Suprapubic skin (tissue), 4 donors: ENCODE measurements around the gene DAB2IP. TPM values are rescaled to one million over a fixed set of nuclear protein-coding genes. Genes with fewer than 3 reads are reported as not detected.
"Not testable (repeated sequence)": the region's sequence is repeated elsewhere in the genome, so short reads cannot be mapped to it uniquely, and the experiment has no call there.

ENCODE experiments used
- DNase-seq, 2 donors: peaks; one replicate each; pipeline ENCODE4 v3.0.0-alpha.2; 2019; ENCODE audit warnings: low spot score in 2 of 2
- H3K27ac ChIP-seq: fragments of 200-600 bp; sonication (generic); one replicate; pipeline ENCODE4 v1.5.1; 2019
- H3K27me3 ChIP-seq: fragments of 200-600 bp; sonication (generic); one replicate; pipeline ENCODE4 v1.5.1; 2019
- H3K36me3 ChIP-seq: fragments of 200-600 bp; sonication (generic); one replicate; pipeline ENCODE4 v1.5.1; 2019
- H3K4me1 ChIP-seq: fragments of 200-600 bp; sonication (generic); one replicate; pipeline ENCODE4 v1.5.1; 2019
- H3K4me3 ChIP-seq: fragments of 200-600 bp; sonication (generic); one replicate; pipeline ENCODE4 v1.5.1; 2019; ENCODE audit warnings: mild to moderate bottlenecking
- H3K9me3 ChIP-seq: fragments of 200-600 bp; sonication (generic); one replicate; pipeline ENCODE4 v1.5.1; 2019
- EP300 ChIP-seq: sonication (generic); formaldehyde crosslinking; IDR thresholded peaks from one replicate; pipeline ENCODE4 v1.6.1; 2017; ENCODE audit warnings: antibody characterized with exemption
- POLR2A ChIP-seq, 2 donors: fragments of 450-650 bp; IDR thresholded peaks; one replicate each; pipeline ENCODE4 v1.6.1; 2017; ENCODE audit warnings: antibody characterized with exemption in 2 of 2, mild to moderate bottlenecking in 2 of 2, moderate library complexity in 2 of 2
- POLR2AphosphoS5 ChIP-seq, 3 donors: sonication (generic); formaldehyde crosslinking; IDR thresholded peaks; one replicate each; pipeline ENCODE4 v1.6.1; 2017; ENCODE audit warnings: antibody characterized with exemption in 3 of 3
- WGBS: methylation state at CpG from one replicate; pipeline ENCODE4 v1.1.5; 2018; 5-methylcytosine and 5-hydroxymethylcytosine counted together
- total RNA-seq, 4 donors: library from RNA; depleted of rRNA; stranded (reverse); fragments of >200 nt; gene quantifications; one replicate each; pipeline ENCODE4 v1.1.0, GENCODE V29; 2016
- TF ChIP-seq, protein P1 (sequence below), 2 donors: fragments of 200-600 bp in 1 of 2; fragments of 450-650 bp in 1 of 2; sonication (generic) in 1 of 2; IDR thresholded peaks; one replicate each; pipeline ENCODE4 v1.5.1; 2016 to 2019; ENCODE audit warnings: antibody characterized with exemption in 2 of 2, mild to moderate bottlenecking in 1 of 2, moderate library complexity in 1 of 2

The DAB2IP gene
- total RNA-seq, 4 donors from 2014 or later, result 47.6 to 55.6 (median 50.3) TPM

DNA sequence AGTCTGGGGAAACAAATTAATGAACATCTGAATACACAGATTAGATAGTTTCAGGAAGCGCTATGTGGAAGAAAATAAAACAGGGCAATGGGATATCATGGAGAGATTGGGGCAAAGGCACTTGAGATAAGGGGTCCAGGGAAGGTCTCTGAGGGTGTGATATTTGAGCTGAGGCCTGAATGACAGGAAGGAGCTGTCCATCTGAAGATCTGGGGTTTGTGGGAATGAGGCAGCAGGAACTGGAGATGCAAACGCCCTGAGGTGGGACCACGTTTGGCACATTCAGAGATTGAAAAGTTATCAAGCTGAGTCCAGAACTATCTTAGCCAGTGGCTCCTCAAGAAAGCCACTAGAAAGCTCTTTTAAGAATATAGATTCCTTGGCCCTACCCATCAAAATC lies 8.7 kb upstream of the DAB2IP start:
- Histone ChIP-seq H3K27me3 (no peaks in the 10 kb centered on the region), H3K9me3 (no peaks in the 10 kb centered on the region), H3K27ac (no peak overlapping the region), H3K4me1 (peaks cover 11% of the 10 kb centered on the region), H3K4me3 (no peak overlapping the region), H3K36me3 (no peaks in the 10 kb centered on the region)
- WGBS, result 80% methylated on average over 3 of the region's 3 CpGs
- DNase-seq, result no peak
- no peak for TF ChIP-seq POLR2AphosphoS5 (IDR thresholded peaks at IDR 0.05)
- no peak for TF ChIP-seq POLR2A (IDR thresholded peaks at IDR 0.05)
- TF ChIP-seq, protein P1, sequence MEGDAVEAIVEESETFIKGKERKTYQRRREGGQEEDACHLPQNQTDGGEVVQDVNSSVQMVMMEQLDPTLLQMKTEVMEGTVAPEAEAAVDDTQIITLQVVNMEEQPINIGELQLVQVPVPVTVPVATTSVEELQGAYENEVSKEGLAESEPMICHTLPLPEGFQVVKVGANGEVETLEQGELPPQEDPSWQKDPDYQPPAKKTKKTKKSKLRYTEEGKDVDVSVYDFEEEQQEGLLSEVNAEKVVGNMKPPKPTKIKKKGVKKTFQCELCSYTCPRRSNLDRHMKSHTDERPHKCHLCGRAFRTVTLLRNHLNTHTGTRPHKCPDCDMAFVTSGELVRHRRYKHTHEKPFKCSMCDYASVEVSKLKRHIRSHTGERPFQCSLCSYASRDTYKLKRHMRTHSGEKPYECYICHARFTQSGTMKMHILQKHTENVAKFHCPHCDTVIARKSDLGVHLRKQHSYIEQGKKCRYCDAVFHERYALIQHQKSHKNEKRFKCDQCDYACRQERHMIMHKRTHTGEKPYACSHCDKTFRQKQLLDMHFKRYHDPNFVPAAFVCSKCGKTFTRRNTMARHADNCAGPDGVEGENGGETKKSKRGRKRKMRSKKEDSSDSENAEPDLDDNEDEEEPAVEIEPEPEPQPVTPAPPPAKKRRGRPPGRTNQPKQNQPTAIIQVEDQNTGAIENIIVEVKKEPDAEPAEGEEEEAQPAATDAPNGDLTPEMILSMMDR (IDR thresholded peaks at IDR 0.05), result no peak
- no peak for TF ChIP-seq EP300

DNA sequence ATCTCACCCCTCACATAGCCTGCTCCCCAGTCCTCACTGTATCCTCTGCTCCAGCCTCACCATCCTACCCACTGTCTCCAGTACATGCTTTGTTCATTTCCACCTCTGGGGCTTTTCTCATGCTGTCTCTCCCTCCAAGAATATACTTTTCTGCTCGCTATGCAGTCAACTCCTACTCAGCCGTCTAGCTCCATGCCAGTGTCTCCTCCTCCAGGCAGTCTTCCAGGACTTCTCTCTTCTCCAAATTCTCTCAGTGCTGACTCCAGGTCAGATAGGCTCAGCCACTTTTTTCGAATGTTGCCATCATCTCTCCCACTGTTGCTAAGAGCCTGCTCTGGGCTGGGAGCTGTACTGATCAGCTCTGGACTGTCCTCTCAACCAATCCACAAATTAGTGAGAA lies 8.0 kb upstream of the DAB2IP start:
- no peak for DNase-seq
- peaks cover 6% of the 10 kb centered on the region for H3K4me1 ChIP-seq
- TF ChIP-seq POLR2A (IDR thresholded peaks at IDR 0.05) (no peak), POLR2AphosphoS5 (IDR thresholded peaks at IDR 0.05) (no peak), EP300 (no peak)
- TF ChIP-seq, protein P1 (IDR thresholded peaks at IDR 0.05), result no peak
- no peaks in the 10 kb centered on the region for H3K27me3 ChIP-seq
- no peak overlapping the region for H3K4me3 ChIP-seq
- no peaks in the 10 kb centered on the region for H3K9me3 ChIP-seq
- WGBS, result 90% methylated on average over 3 of the region's 3 CpGs
- no peaks in the 10 kb centered on the region for H3K36me3 ChIP-seq
- no peak overlapping the region for H3K27ac ChIP-seq

- not testable (repeated sequence) for DNase-seq, H3K4me1 ChIP-seq, H3K9me3 ChIP-seq, H3K27me3 ChIP-seq, H3K27ac ChIP-seq, H3K36me3 ChIP-seq, H3K4me3 ChIP-seq
- 95% methylated on average over 10 of the region's 10 CpGs for WGBS
Observed at GRCh38 chr9:121644040-121644439, 7.4 kb upstream of the DAB2IP start.

- 30% methylated on average over 4 of the region's 4 CpGs for WGBS
- peaks cover 7% of the 10 kb centered on the region for H3K4me1 ChIP-seq
- H3K4me3 ChIP-seq, result no peak overlapping the region
- no peaks in the 10 kb centered on the region for H3K36me3 ChIP-seq
- no peak for DNase-seq
- H3K9me3 ChIP-seq, result no peaks in the 10 kb centered on the region
- TF ChIP-seq POLR2A (IDR thresholded peaks at IDR 0.05) (no peak), EP300 (no peak), POLR2AphosphoS5 (IDR thresholded peaks at IDR 0.05) (no peak)
- TF ChIP-seq, protein P1 (IDR thresholded peaks at IDR 0.05), result no peak
- H3K27ac ChIP-seq, result no peak overlapping the region
- H3K27me3 ChIP-seq, result no peaks in the 10 kb centered on the region
Observed at GRCh38 chr9:121645003-121645402, 6.4 kb upstream of the DAB2IP start.

GRCh38 chr9:121645853-121646807 lies 5.3 kb upstream of the DAB2IP start:
- Histone ChIP-seq H3K9me3 (no peaks in the 10 kb centered on the region), H3K4me1 (peaks cover 15% of the 10 kb centered on the region), H3K27me3 (no peaks in the 10 kb centered on the region), H3K36me3 (no peaks in the 10 kb centered on the region), H3K27ac (no peak overlapping the region), H3K4me3 (no peak overlapping the region)
- TF ChIP-seq EP300 (no peak), POLR2A (IDR thresholded peaks at IDR 0.05) (no peak), POLR2AphosphoS5 (IDR thresholded peaks at IDR 0.05) (no peak)
- TF ChIP-seq, protein P1 (IDR thresholded peaks at IDR 0.05), result no peak
- 89% methylated on average over 19 of the region's 22 CpGs for WGBS
- DNase-seq, result no peak
